NT2/D1 (cell line): ENCODE results near the gene NTNG1.

ENCODE experiments used
- DNase-seq: peaks from one replicate; pipeline ENCODE4 v3.0.0-alpha.2; 2011; ENCODE audit warnings: low read depth, low spot score
- H3K27me3 ChIP-seq: 2 replicates; pipeline ENCODE4 v1.6.0; 2011; ENCODE audit warnings: mild to moderate bottlenecking; ENCODE audit not compliant: insufficient read length, insufficient read depth
- H3K36me3 ChIP-seq: 2 replicates; pipeline ENCODE4 v1.6.1; 2011; ENCODE audit warnings: mild to moderate bottlenecking, low read length, mixed read lengths; ENCODE audit not compliant: insufficient read depth, insufficient read length
- H3K4me1 ChIP-seq: 2 replicates; pipeline ENCODE4 v1.5.1; 2011; ENCODE audit not compliant: insufficient read depth, insufficient read length
- H3K4me3 ChIP-seq: 2 replicates; pipeline ENCODE4 v1.5.1; 2011; ENCODE audit warnings: low read depth; ENCODE audit not compliant: insufficient read length
- H3K9ac ChIP-seq: 2 replicates; pipeline ENCODE4 v1.6.0; 2011; ENCODE audit warnings: low read depth; ENCODE audit not compliant: insufficient read length
- H3K9me3 ChIP-seq: 2 replicates; pipeline ENCODE4 v1.5.1; 2011; ENCODE audit warnings: mild to moderate bottlenecking, low read length; ENCODE audit not compliant: insufficient read depth
- SUZ12 ChIP-seq: IDR thresholded peaks from 2 replicates; pipeline ENCODE4 v1.6.1; 2011; ENCODE audit not compliant: insufficient read length, insufficient read depth; ENCODE audit errors: extremely low read depth
- YY1 ChIP-seq: IDR thresholded peaks from 2 replicates; pipeline ENCODE4 v1.6.1; 2011; ENCODE audit not compliant: insufficient read length, insufficient read depth
- ZNF274 ChIP-seq: IDR thresholded peaks from 2 replicates; pipeline ENCODE4 v1.6.1; 2011; ENCODE audit warnings: mild to moderate bottlenecking, low read depth, low read length

The NTNG1 gene

DNA sequence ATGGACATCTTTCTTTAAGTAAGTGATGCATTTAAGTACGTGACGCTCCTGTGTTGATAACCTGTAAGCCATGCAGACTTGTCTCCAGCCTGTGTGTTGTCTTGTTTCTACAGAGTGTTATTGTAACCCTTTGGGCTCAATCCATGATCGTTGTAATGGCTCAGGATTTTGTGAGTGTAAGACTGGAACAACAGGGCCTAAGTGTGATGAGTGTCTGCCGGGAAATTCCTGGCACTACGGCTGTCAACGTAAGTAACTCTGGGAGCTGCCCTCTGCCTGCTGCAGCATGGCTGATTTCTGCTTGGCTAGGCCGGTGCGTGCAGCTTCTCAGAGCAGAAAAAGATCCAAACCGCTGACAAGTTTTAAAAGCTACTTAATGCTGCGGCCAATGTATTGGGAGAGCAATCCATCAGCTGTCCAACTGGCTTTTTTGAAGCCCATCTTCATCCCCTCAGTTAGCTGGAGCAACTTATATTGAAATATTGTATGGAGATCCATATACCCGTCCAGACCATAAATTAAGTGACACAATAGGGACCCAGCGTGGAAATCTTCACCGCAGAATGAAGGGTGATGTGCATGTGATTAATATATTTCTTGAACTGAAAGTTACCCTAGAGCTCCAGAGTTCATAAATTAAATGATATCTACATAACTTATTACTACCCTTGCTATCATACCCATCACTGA lies 295.9 kb downstream of the NTNG1 start:
- TF ChIP-seq SUZ12 (no peak), ZNF274 (no peak), YY1 (no peak)
- no peak for DNase-seq
- no peaks in the 10 kb centered on the region for H3K4me1 ChIP-seq
- H3K4me3 ChIP-seq: no peak overlapping the region
- H3K9ac ChIP-seq: no peak overlapping the region
- no peaks in the 10 kb centered on the region for H3K36me3 ChIP-seq
- H3K9me3 ChIP-seq: no peaks in the 10 kb centered on the region
- H3K27me3 ChIP-seq: no peaks in the 10 kb centered on the region

DNA sequence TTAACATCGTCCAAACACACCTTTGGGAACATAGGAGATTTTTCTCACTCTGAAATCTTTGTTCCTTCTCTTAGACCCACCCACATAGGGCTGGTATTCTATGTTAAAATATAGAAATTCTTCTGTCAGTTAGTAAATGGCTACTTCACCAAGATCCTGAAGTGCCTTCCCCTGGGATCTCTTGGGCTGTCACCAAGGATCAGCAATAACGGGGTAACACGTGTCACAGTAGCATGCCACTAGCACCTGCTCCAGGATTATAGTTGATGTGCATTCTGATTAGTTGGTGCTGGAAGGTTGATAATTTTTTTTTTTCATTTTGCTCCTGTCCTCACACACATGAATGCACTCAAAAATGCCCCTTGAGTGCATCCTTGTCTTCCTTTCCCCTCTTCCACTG lies 298.7 kb downstream of the NTNG1 start:
- Histone ChIP-seq H3K36me3 (no peaks in the 10 kb centered on the region), H3K27me3 (no peaks in the 10 kb centered on the region), H3K4me3 (no peak overlapping the region), H3K4me1 (no peaks in the 10 kb centered on the region), H3K9me3 (0 out of 2 replicates have a peak, but pooled peaks cover 6% of the 10 kb centered on the region), H3K9ac (no peak overlapping the region)
- no peak for DNase-seq
- TF ChIP-seq YY1 (no peak), SUZ12 (no peak), ZNF274 (no peak)

DNA sequence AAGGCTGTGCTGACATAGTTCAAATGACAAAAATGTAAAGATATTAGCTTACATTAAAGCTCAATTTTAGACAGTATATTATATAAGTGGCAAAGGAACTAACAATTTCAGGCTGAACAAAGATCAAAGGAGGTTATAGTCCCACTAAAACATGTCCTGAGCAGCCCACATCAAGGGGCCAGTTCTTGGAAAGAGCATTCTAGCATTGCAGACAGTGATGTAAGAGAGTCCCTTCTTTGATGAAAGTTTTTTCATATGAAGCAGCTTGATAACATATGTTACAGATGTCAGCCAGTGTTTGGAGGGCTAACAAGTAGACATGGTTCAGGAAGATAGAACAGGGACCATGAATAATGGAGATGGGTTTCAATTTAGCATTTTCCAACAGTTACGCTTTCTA lies 301.7 kb downstream of the NTNG1 start:
- H3K9me3 ChIP-seq: 0 out of 2 replicates have a peak, but pooled peaks cover 8% of the 10 kb centered on the region
- no peak for TF ChIP-seq SUZ12
- no peak for TF ChIP-seq YY1
- TF ChIP-seq ZNF274: no peak
- H3K36me3 ChIP-seq: no peaks in the 10 kb centered on the region
- H3K4me3 ChIP-seq: no peak overlapping the region
- no peaks in the 10 kb centered on the region for H3K4me1 ChIP-seq
- no peak overlapping the region for H3K9ac ChIP-seq
- no peak for DNase-seq
- H3K27me3 ChIP-seq: no peaks in the 10 kb centered on the region

DNA sequence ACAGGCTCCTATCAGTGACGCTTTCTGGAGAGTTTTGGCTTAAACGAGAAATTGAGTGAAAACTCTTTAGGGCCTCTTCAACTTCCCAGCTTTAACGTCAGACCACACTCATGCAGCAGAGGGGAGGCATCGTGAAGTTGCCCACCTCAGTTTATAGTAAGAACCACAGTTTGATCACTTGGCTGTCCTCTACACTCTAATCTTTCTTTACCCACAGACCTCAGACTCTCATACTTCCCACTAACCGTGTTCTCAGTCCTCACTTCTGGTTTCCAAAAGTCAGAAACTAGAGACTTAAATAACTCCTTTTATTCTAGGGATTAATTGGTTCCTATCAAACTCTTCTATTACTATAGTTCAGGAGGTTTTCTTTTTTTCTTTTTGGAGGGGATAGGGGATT lies 302.2 kb downstream of the NTNG1 start:
- TF ChIP-seq YY1: no peak
- no peak for TF ChIP-seq SUZ12
- Histone ChIP-seq H3K4me3 (no peak overlapping the region), H3K9ac (no peak overlapping the region), H3K27me3 (no peaks in the 10 kb centered on the region), H3K36me3 (no peaks in the 10 kb centered on the region), H3K9me3 (0 out of 2 replicates have a peak, but pooled peaks cover 8% of the 10 kb centered on the region), H3K4me1 (no peaks in the 10 kb centered on the region)
- no peak for DNase-seq

DNA sequence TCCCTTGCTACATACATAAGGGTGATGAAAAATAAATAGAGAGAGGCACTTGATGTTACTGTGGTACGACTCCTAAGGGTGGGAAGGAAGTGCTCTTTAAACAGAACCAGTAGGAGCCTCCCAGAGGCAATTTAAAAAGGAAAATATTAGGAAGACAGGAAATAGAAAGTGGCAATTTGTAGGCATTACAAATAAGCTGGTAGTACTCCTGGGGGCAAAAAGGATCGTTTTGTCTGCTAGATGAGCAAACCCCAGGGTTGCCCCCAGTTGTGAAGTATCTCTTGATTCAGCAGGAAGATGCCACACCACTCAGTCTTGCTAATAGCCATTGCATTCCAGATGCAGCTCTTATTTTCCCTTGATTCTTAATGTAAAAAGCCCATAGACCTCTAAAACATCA lies 303.0 kb downstream of the NTNG1 start:
- H3K36me3 ChIP-seq: no peaks in the 10 kb centered on the region
- no peaks in the 10 kb centered on the region for H3K4me1 ChIP-seq
- H3K9ac ChIP-seq: no peak overlapping the region
- DNase-seq: no peak
- no peak for TF ChIP-seq SUZ12
- no peak for TF ChIP-seq YY1
- TF ChIP-seq ZNF274: no peak
- H3K27me3 ChIP-seq: no peaks in the 10 kb centered on the region
- H3K4me3 ChIP-seq: no peak overlapping the region
- H3K9me3 ChIP-seq: 0 out of 2 replicates have a peak, but pooled peaks cover 8% of the 10 kb centered on the region

DNA sequence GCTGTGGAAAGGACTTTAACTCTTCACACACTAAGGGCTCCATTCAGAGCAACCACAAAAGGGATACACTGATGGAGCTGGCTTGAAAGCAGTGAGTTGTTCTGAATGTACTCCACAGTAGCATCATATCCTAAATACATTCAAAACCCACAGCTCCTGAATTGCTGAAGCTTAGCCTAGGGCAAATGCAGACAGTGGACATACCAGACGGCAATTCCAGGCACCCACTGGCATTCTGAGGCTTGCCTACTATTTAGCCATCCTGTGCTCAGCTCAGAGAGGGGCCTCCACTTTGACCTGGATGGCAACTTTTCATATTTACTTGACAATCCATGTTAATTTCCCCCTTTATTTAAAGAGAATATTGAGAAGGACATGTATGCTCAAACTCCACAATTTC lies 303.5 kb downstream of the NTNG1 start:
- Histone ChIP-seq H3K4me1 (no peaks in the 10 kb centered on the region), H3K4me3 (no peak overlapping the region), H3K9me3 (0 out of 2 replicates have a peak, but pooled peaks cover 8% of the 10 kb centered on the region), H3K36me3 (no peaks in the 10 kb centered on the region), H3K27me3 (no peaks in the 10 kb centered on the region), H3K9ac (no peak overlapping the region)
- TF ChIP-seq YY1 (no peak), SUZ12 (no peak), ZNF274 (no peak)
- DNase-seq: no peak

DNA sequence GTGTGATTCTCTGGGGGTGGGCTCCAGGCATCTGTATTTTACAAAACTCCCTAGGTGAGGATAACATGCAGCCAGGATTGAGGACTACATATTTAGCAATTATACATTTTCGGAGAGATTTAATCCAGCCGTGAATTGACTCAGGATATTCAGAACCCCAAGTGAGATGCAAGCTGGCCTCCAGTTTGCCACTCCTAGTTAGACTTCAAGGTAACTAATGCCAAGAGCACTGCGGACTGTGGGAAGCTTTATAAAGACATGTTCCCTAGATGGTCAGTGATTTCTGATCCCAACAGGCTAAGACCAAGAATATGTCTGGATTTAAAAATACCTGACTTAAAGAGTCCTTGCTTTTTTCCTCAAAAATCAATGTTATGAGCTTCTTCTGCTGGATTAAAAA lies 308.5 kb downstream of the NTNG1 start:
- Histone ChIP-seq H3K9ac (no peak overlapping the region), H3K4me1 (no peaks in the 10 kb centered on the region), H3K4me3 (no peak overlapping the region), H3K9me3 (0 out of 2 replicates have a peak, but pooled peaks cover 5% of the 10 kb centered on the region), H3K27me3 (no peaks in the 10 kb centered on the region), H3K36me3 (no peaks in the 10 kb centered on the region)
- DNase-seq: no peak
- TF ChIP-seq YY1 (no peak), SUZ12 (no peak), ZNF274 (no peak)
